CD14-positive monocyte (primary cell): ENCODE data around the gene SYNE2. TPM values are rescaled to one million over a fixed set of nuclear protein-coding genes. Genes with fewer than 3 reads are reported as not detected.
A peak's percentile ranks its signal among the peaks of the same experiment; 100 is the strongest.

Experiments used
- DNase-seq, 3 donors: peaks; one replicate each; pipeline ENCODE4 v3.0.0-alpha.2; 2011 to 2022
- H2AFZ ChIP-seq: 2 replicates; pipeline ENCODE4 v1.6.0; 2012; ENCODE audit warnings: mild to moderate bottlenecking, low read depth, low read length, inconsistent platforms; ENCODE audit not compliant: insufficient read depth, poor library complexity, severe bottlenecking
- H3K27ac ChIP-seq, 2 donors: 1 replicate in 1 of 2; 2 replicates in 1 of 2; pipeline ENCODE4 v1.5.1; 2012 to 2013; ENCODE audit warnings: low read length in 2 of 2, control low read depth in 1 of 2, inconsistent platforms in 1 of 2, low read depth in 1 of 2, mild to moderate bottlenecking in 1 of 2
- H3K27me3 ChIP-seq, 2 donors: one replicate each; pipeline versions ENCODE4 v1.6.0 to v1.6.1; 2011 to 2013; ENCODE audit warnings: low read length in 2 of 2; ENCODE audit not compliant: control insufficient read depth in 2 of 2, insufficient read depth in 2 of 2
- H3K36me3 ChIP-seq, 2 donors: replicated peaks in 1 of 2; 1 replicate in 1 of 2; 2 replicates in 1 of 2; pipeline versions ENCODE4 v1.5.1 to v1.6.1; 2012 to 2013; ENCODE audit warnings: low read length in 2 of 2, control low read depth in 1 of 2, inconsistent platforms in 1 of 2, mild to moderate bottlenecking in 1 of 2; ENCODE audit not compliant: insufficient read depth in 2 of 2, control insufficient read depth in 1 of 2
- H3K4me1 ChIP-seq, 2 donors: 1 replicate in 1 of 2; 2 replicates in 1 of 2; pipeline versions ENCODE4 v1.5.1 to v1.6.1; 2012 to 2013; ENCODE audit warnings: low read length in 2 of 2, control low read depth in 1 of 2, inconsistent platforms in 1 of 2, mild to moderate bottlenecking in 1 of 2, moderate library complexity in 1 of 2; ENCODE audit not compliant: insufficient read depth in 2 of 2, control insufficient read depth in 1 of 2
- H3K4me2 ChIP-seq: replicated peaks from 2 replicates; pipeline ENCODE3; 2012; ENCODE audit warnings: low read length, moderate library complexity, mild to moderate bottlenecking; ENCODE audit not compliant: poor library complexity, severe bottlenecking; ENCODE audit errors: extremely low read depth
- H3K4me3 ChIP-seq, 3 experiments: fragments of 200-600 bp in 1 of 3; sonication (generic) in 1 of 3; replicated peaks in 1 of 3; 1 replicate in 2 of 3; 2 replicates in 1 of 3; pipeline ENCODE4 v1.5.1; 2011 to 2013; ENCODE audit warnings: low read length in 3 of 3, mild to moderate bottlenecking in 3 of 3, control low read depth in 2 of 3, low read depth in 2 of 3, inconsistent platforms in 1 of 3, moderate library complexity in 1 of 3
- H3K79me2 ChIP-seq: 2 replicates; pipeline ENCODE4 v1.6.0; 2012; ENCODE audit warnings: mild to moderate bottlenecking, control low read depth, inconsistent platforms, low read length, moderate library complexity; ENCODE audit not compliant: insufficient read depth
- H3K9ac ChIP-seq: 2 replicates; pipeline ENCODE4 v1.6.0; 2017; ENCODE audit warnings: low read length, mild to moderate bottlenecking; ENCODE audit not compliant: insufficient read depth, poor library complexity, severe bottlenecking
- H3K9me3 ChIP-seq, 2 donors: replicated peaks in 1 of 2; 1 replicate in 1 of 2; 2 replicates in 1 of 2; pipeline versions ENCODE4 v1.5.1 to v1.6.1; 2012 to 2013; ENCODE audit warnings: low read length in 2 of 2, control low read depth in 1 of 2; ENCODE audit not compliant: control insufficient read depth in 1 of 2, insufficient read depth in 1 of 2
- H4K20me1 ChIP-seq: 2 replicates; pipeline ENCODE4 v1.6.0; 2012; ENCODE audit warnings: mild to moderate bottlenecking, low read length, control low read depth, moderate library complexity; ENCODE audit not compliant: insufficient read depth
- H3K27ac Mint-ChIP-seq, 7 donors: one replicate each; pipeline ENCODE4 v1.8.0; 2020; ENCODE audit warnings: mild to moderate bottlenecking in 7 of 7, mixed read lengths in 7 of 7, moderate library complexity in 6 of 7, inconsistent platforms in 2 of 7
- H3K27me3 Mint-ChIP-seq, 3 donors: one replicate each; pipeline ENCODE4 v1.8.0; 2021 to 2022; ENCODE audit warnings: low read depth in 3 of 3, mild to moderate bottlenecking in 3 of 3, mixed read lengths in 3 of 3, moderate library complexity in 3 of 3, inconsistent platforms in 1 of 3
- H3K36me3 Mint-ChIP-seq, 2 donors: one replicate each; pipeline ENCODE4 v1.8.0; 2020; ENCODE audit warnings: mixed read lengths in 2 of 2, inconsistent platforms in 1 of 2, mild to moderate bottlenecking in 1 of 2
- H3K4me1 Mint-ChIP-seq: one replicate; pipeline ENCODE4 v1.8.0; 2020; ENCODE audit warnings: mild to moderate bottlenecking, mixed read lengths
- H3K4me3 Mint-ChIP-seq, 2 donors: one replicate each; pipeline ENCODE4 v1.8.0; 2020; ENCODE audit warnings: mild to moderate bottlenecking in 2 of 2, mixed read lengths in 2 of 2, moderate library complexity in 1 of 2
- H3K9me3 Mint-ChIP-seq, 7 donors: one replicate each; pipeline ENCODE4 v1.8.0; 2020 to 2022; ENCODE audit warnings: mixed read lengths in 7 of 7, mild to moderate bottlenecking in 6 of 7, moderate library complexity in 6 of 7, inconsistent platforms in 2 of 7
- WGBS: methylation state at CpG from one replicate; pipeline ENCODE4 v1.1.5; 2013; ENCODE audit warnings: missing lambda C conversion rate; ENCODE audit not compliant: insufficient coverage; 5-methylcytosine and 5-hydroxymethylcytosine counted together
- intact Hi-C, 2 donors: fragments of 100-400 bp; cut with micrococcal nuclease; formaldehyde crosslinking; loops; one replicate each; pipeline versions ENCODE4 v1.15.0 to v1.15.1; 2023
- polyA plus RNA-seq, 3 donors: library from polyadenylated mRNA; depleted of rRNA in 1 of 3; unstranded in 2 of 3; stranded (reverse) in 1 of 3; fragments of 300-500 nt in 2 of 3; fragments of >200 nt in 1 of 3; fragmentation: Illumina TruSeq in 2 of 3; gene quantifications; 1 replicate in 2 of 3; 2 replicates in 1 of 3; pipeline ENCODE4 v1.2.3, GENCODE V29; 2012 to 2021
- TF ChIP-seq, protein P1 (sequence below): fragments of 200-600 bp; IDR thresholded peaks from one replicate; pipeline ENCODE4 v1.8.0; 2022; ENCODE audit warnings: antibody characterized with exemption, mild to moderate bottlenecking

SYNE2 gene
- polyA plus RNA-seq, 3 donors = 0.06 to 0.46 (median 0.44) TPM

DNA sequence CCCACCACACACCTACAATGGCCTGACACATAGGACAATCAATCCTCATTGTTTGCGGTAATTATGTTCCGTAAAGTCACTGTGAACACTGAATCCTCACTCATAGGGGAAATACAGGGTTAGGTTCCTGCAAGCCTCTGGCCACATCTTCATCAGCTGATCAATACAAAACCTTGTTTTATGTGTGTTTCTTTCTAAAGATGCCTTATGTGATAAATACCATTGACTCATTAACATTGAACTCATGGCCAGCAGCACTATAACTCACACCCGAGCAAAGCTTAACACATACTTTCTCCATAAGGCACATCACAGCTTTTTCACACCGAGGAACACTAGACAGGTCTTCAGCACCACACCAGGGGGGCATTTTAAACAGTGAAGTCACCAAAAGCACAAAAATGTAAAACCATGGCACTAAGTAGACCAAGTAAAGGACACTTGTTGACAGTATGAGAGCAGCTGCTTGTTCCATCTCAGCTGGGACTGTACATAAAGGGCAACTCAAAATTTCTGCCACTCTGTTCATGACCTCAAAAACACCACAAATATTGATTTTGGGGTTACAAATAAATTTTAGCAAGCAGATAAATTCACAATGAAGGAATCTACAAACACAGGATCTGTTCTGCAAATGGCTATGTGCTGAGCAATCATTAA lies 380.9 kb downstream of the SYNE2 start:
- no peaks in the 10 kb centered on the region for H3K4me1 Mint-ChIP-seq
- H3K36me3 Mint-ChIP-seq = no peaks in the 10 kb centered on the region
- Histone ChIP-seq H3K4me1 (no peaks in the 10 kb centered on the region), H3K9me3 (no peaks in the 10 kb centered on the region), H3K9ac (no peak overlapping the region), H3K27me3 (no peaks in the 10 kb centered on the region), H2AFZ (no peak overlapping the region), H3K4me3 (no peak overlapping the region), H3K4me2 (no peak overlapping the region), H3K27ac (no peak overlapping the region), H3K36me3 (no peaks in the 10 kb centered on the region), H4K20me1 (no peaks in the 10 kb centered on the region), H3K79me2 (no peaks in the 10 kb centered on the region)
- WGBS = 93% methylated on average over 4 of the region's 4 CpGs
- DNase-seq = no peak
- no peak overlapping the region for H3K4me3 Mint-ChIP-seq
- no peak overlapping the region for H3K27ac Mint-ChIP-seq
- H3K9me3 Mint-ChIP-seq = peaks cover 0 to 3% (median 0%) of the 10 kb centered on the region in 7 donors
- H3K27me3 Mint-ChIP-seq = peaks cover 0 to 4% (median 2%) of the 10 kb centered on the region in 3 donors
- intact Hi-C loops = no loop called here
- TF ChIP-seq, protein P1, sequence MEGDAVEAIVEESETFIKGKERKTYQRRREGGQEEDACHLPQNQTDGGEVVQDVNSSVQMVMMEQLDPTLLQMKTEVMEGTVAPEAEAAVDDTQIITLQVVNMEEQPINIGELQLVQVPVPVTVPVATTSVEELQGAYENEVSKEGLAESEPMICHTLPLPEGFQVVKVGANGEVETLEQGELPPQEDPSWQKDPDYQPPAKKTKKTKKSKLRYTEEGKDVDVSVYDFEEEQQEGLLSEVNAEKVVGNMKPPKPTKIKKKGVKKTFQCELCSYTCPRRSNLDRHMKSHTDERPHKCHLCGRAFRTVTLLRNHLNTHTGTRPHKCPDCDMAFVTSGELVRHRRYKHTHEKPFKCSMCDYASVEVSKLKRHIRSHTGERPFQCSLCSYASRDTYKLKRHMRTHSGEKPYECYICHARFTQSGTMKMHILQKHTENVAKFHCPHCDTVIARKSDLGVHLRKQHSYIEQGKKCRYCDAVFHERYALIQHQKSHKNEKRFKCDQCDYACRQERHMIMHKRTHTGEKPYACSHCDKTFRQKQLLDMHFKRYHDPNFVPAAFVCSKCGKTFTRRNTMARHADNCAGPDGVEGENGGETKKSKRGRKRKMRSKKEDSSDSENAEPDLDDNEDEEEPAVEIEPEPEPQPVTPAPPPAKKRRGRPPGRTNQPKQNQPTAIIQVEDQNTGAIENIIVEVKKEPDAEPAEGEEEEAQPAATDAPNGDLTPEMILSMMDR = no peak

DNA sequence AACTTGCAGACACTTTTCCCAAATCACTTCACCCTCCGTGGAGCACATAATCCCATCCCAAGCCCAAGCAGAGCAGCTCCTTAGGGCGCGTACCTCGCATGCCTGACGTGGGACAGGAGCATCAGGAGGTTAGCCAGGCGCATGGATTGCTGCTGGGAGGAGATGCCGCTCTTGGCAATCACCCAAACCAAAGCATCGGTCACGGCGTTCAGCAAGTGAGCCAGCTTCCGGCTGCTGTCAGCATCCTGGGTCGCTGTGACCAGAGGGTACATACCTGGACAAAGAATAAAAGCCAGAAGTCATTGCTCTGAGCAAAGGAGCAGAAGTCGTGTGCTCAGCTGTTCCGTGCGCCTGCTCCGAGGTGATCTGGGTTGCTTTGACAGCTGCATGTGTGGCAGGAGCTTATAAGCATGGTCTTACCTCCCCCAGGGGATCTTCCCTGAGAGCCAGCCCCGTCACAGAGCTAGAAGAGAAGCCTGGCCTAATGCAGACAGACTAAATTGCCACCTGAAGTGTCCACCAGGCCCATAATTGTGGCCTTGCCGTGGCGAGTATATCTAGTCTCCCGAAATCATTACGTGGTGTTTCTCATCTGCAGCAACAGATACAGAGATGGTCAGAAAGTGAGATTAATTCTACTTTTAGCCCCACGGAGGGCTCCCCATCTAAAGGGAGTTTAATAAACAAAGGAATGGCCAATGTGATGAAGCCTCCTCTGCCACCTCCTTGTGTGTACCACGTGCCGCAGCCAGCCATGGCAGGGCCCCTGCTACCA lies 382.3 kb downstream of the SYNE2 start:
- Histone ChIP-seq H3K27me3 (no peaks in the 10 kb centered on the region), H3K36me3 (no peaks in the 10 kb centered on the region), H3K4me1 (no peaks in the 10 kb centered on the region), H4K20me1 (no peaks in the 10 kb centered on the region), H2AFZ (no peak overlapping the region), H3K9me3 (no peaks in the 10 kb centered on the region), H3K4me3 (no peak overlapping the region), H3K27ac (no peak overlapping the region), H3K79me2 (no peaks in the 10 kb centered on the region), H3K9ac (no peak overlapping the region), H3K4me2 (no peak overlapping the region)
- no peak overlapping the region for H3K4me3 Mint-ChIP-seq
- TF ChIP-seq, protein P1 = no peak
- no peaks in the 10 kb centered on the region for H3K36me3 Mint-ChIP-seq
- H3K4me1 Mint-ChIP-seq = no peaks in the 10 kb centered on the region
- peaks cover 0 to 3% (median 0%) of the 10 kb centered on the region in 7 donors for H3K9me3 Mint-ChIP-seq
- peak overlapping the region in 1 of 7 donors; percentile 27 for H3K27ac Mint-ChIP-seq
- peaks cover 0 to 2% (median 1%) of the 10 kb centered on the region in 3 donors for H3K27me3 Mint-ChIP-seq
- intact Hi-C loops = no loop called here
- WGBS = 92% methylated on average over 24 of the region's 24 CpGs
- DNase-seq = no peak
